ENCODE results near the gene INHA.

Gene INHA

DNA sequence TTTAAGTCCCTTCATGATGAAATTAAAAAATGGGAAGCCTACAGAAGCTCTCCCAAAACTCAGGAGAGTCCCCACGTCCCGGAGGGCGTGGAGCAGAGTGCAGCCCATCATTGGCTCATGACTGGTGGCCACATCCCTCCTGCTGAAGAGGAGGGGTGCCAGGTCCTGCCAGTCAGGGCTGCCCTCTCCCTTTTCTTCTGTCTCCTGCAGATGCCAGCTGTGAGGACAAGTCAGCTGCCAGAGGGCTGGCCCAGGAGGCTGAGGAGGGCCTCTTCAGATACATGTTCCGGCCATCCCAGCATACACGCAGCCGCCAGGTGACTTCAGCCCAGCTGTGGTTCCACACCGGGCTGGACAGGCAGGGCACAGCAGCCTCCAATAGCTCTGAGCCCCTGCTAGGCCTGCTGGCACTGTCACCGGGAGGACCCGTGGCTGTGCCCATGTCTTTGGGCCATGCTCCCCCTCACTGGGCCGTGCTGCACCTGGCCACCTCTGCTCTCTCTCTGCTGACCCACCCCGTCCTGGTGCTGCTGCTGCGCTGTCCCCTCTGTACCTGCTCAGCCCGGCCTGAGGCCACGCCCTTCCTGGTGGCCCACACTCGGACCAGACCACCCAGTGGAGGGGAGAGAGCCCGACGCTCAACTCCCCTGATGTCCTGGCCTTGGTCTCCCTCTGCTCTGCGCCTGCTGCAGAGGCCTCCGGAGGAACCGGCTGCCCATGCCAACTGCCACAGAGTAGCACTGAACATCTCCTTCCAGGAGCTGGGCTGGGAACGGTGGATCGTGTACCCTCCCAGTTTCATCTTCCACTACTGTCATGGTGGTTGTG is 2.6 kb downstream of the INHA start:
- peaks cover 44% of the 10 kb centered on the region for H3K4me1 ChIP-seq (ENCODE audit: control insufficient read depth, insufficient read depth, low read length)
- WGBS, 2 experiments = 91 to 92% methylated on average over 22 of the region's 22 CpGs
- no peaks in the 10 kb centered on the region for H3K36me3 ChIP-seq (ENCODE audit: control insufficient read depth, insufficient read depth, low read length)
- H3K27ac ChIP-seq (ENCODE audit: insufficient read depth, low read depth, low read length, poor library complexity, severe bottlenecking) = no peak overlapping the region
- no peak overlapping the region for H3K4me3 ChIP-seq (ENCODE audit: insufficient read depth, low read depth, low read length)
- peaks cover 12% of the 10 kb centered on the region for H3K27me3 ChIP-seq (ENCODE audit: control insufficient read depth, insufficient read depth, low read length, poor library complexity, severe bottlenecking)
- no peaks in the 10 kb centered on the region for H3K9me3 ChIP-seq (ENCODE audit: control insufficient read depth, low read length)

DNA sequence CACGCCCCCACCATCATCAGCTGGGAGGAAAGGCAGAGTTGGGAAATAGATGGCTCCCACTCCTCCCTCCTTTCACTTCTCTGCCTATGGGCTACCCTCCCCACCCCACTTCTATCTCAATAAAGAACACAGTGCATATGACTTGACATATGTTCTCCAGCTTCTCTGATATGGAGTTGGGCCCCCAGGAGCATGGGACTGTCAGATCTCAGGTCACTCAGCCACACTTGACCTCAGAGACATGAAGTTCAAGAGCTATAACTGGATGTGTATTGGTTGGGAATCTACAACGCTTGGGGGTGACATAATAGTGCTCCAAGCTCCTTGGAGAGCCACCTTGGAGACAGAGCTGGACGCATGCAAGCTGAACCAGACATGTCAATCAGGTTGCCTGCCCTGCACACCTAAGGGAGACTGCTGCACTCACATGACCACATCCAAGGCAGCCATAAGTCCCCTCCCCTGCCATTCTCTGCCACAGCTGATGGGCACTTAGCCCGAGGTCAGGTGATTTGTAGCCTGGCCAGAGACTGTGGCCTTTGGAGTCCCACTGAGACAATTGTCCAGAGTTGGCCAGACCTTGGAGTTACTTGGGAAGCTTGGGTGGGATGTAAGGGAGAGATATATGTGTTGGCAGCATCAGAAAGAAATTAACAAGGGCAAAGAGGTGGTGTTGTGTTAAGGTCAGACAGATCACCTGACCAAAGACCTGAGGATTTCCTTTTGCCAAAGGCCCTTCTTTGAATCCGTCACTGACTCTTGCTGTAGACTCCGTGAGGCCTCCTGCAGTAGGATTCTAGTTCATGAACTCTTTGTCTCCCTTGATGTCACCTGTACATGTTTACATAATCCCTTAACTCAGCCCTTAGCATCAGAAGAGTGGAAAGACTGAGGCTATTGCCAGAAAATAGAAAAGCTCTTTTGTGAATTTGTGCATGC is 3.7 kb downstream of the INHA start:
- peaks cover 44% of the 10 kb centered on the region for H3K4me1 ChIP-seq (ENCODE audit: control insufficient read depth, insufficient read depth, low read length)
- no peak overlapping the region for H3K27ac ChIP-seq (ENCODE audit: insufficient read depth, low read depth, low read length, poor library complexity, severe bottlenecking)
- 92 to 94% methylated on average over 6 of the region's 6 CpGs for WGBS, 2 experiments
- no peaks in the 10 kb centered on the region for H3K36me3 ChIP-seq (ENCODE audit: control insufficient read depth, insufficient read depth, low read length)
- H3K27me3 ChIP-seq (ENCODE audit: control insufficient read depth, insufficient read depth, low read length, poor library complexity, severe bottlenecking) = peaks cover under 1% of the 10 kb centered on the region
- no peak overlapping the region for H3K4me3 ChIP-seq (ENCODE audit: insufficient read depth, low read depth, low read length)
- no peaks in the 10 kb centered on the region for H3K9me3 ChIP-seq (ENCODE audit: control insufficient read depth, low read length)

GRCh38 chr2:219576505-219577388 is 4.6 kb downstream of the INHA start:
- H3K27me3 ChIP-seq (ENCODE audit: control insufficient read depth, insufficient read depth, low read length, poor library complexity, severe bottlenecking) = no peaks in the 10 kb centered on the region
- no peak overlapping the region for H3K27ac ChIP-seq (ENCODE audit: insufficient read depth, low read depth, low read length, poor library complexity, severe bottlenecking)
- 25 to 29% methylated on average over 14 to 15 of the region's 15 CpGs for WGBS, 2 experiments
- peak overlapping the region; percentile 18 for H3K4me3 ChIP-seq (ENCODE audit: insufficient read depth, low read depth, low read length)
- H3K36me3 ChIP-seq (ENCODE audit: control insufficient read depth, insufficient read depth, low read length) = no peaks in the 10 kb centered on the region
- no peaks in the 10 kb centered on the region for H3K9me3 ChIP-seq (ENCODE audit: control insufficient read depth, low read length)
- peaks cover 41% of the 10 kb centered on the region for H3K4me1 ChIP-seq (ENCODE audit: control insufficient read depth, insufficient read depth, low read length)

DNA sequence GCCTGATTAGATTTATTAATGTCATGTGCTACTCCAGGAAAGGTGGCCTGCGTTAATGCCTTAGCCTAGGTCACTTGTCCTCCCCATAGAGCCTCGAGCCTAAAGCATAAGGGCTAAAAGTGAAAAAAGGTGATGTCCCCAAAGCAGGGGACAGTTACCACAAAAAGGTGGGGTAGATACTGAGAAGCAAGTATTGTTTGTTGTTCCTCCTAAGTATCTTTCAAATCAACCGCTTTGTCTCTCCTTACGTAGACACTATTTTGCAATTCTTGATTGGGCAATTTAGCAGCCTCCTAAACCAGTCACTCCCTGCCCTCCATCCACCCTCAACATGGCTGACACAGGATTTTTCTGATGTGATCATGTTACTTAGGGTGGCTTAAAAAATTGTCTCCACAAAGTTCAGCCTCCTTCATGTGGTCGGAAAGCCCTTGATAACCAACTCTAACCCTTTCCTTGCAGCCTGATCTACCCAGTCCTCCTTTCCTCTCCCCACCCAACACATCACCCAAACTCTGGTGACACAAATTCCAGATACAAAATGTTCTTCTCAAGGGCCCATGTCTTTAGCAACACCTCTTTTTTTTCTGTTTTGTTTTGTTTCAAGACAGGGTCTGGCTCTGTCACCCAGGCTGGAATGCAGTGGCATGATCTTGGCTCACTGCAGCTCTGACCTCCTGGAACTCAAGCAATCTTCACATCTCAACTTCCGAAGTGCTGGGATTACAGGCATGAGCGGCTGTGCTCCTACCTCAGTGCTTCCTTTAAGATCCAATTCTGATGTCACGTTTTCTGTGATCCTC is 6.9 kb downstream of the INHA start:
- Histone ChIP-seq H3K27me3 (ENCODE audit: control insufficient read depth, insufficient read depth, low read length, poor library complexity, severe bottlenecking) (no peaks in the 10 kb centered on the region), H3K9me3 (ENCODE audit: control insufficient read depth, low read length) (no peaks in the 10 kb centered on the region), H3K4me1 (ENCODE audit: control insufficient read depth, insufficient read depth, low read length) (peaks cover 38% of the 10 kb centered on the region), H3K36me3 (ENCODE audit: control insufficient read depth, insufficient read depth, low read length) (no peaks in the 10 kb centered on the region), H3K27ac (ENCODE audit: insufficient read depth, low read depth, low read length, poor library complexity, severe bottlenecking) (no peak overlapping the region), H3K4me3 (ENCODE audit: insufficient read depth, low read depth, low read length) (no peak overlapping the region)
- 85 to 92% methylated on average over 8 of the region's 8 CpGs for WGBS, 2 experiments

DNA sequence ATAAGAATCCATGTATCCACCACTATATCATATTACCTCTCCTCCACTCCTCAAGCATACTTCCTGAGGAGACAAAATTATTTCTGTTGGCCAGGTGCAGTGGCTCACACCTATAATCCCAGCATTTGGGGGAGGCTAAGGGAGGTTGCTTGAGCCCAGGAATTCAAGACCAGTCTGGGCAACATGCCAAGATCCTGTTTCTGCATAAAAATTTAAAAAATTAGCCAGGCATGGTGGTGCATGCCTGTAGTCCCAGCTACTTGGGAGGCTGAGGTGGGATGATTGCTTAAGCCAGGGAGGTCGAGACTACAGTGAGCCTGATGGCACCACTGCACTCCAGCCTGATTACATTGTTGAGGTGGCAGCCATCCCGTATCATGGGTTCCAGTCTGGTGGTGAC is 9.2 kb downstream of the INHA start:
- H3K27me3 ChIP-seq (ENCODE audit: control insufficient read depth, insufficient read depth, low read length, poor library complexity, severe bottlenecking) = no peaks in the 10 kb centered on the region
- no peaks in the 10 kb centered on the region for H3K9me3 ChIP-seq (ENCODE audit: control insufficient read depth, low read length)
- H3K27ac ChIP-seq (ENCODE audit: insufficient read depth, low read depth, low read length, poor library complexity, severe bottlenecking) = no peak overlapping the region
- peaks cover 31% of the 10 kb centered on the region for H3K4me1 ChIP-seq (ENCODE audit: control insufficient read depth, insufficient read depth, low read length)
- H3K36me3 ChIP-seq (ENCODE audit: control insufficient read depth, insufficient read depth, low read length) = no peaks in the 10 kb centered on the region
- H3K4me3 ChIP-seq (ENCODE audit: insufficient read depth, low read depth, low read length) = no peak overlapping the region
- WGBS, 2 experiments = 84 to 96% methylated on average over 2 of the region's 2 CpGs

DNA sequence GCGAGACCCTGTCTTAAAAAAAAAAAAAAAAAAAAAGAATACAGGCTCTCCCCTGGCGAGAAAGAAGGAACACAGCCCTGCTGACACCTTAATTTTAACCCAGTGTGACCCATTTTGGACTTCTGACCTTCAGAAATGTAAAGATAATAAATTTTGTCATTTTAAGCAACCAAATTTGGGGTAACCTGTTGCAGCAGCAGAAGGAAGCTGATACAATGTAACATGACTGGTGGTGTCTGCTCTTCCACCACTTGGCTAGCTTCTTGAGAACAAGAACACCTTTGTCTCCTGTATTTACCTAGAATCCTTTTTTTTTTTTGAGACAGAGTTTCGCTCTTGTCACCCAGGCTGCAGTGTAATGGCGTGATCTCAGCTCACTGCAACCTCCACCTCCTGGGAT is 19.0 kb downstream of the INHA start:
- Histone ChIP-seq H3K4me1 (ENCODE audit: control insufficient read depth, insufficient read depth, low read length) (no peaks in the 10 kb centered on the region), H3K4me3 (ENCODE audit: insufficient read depth, low read depth, low read length) (no peak overlapping the region), H3K27ac (ENCODE audit: insufficient read depth, low read depth, low read length, poor library complexity, severe bottlenecking) (no peak overlapping the region), H3K36me3 (ENCODE audit: control insufficient read depth, insufficient read depth, low read length) (no peaks in the 10 kb centered on the region), H3K27me3 (ENCODE audit: control insufficient read depth, insufficient read depth, low read length, poor library complexity, severe bottlenecking) (no peaks in the 10 kb centered on the region), H3K9me3 (ENCODE audit: control insufficient read depth, low read length) (no peaks in the 10 kb centered on the region)
- 56 to 71% methylated on average over 3 to 4 of the region's 4 CpGs for WGBS, 2 experiments

- no peaks in the 10 kb centered on the region for H3K9me3 ChIP-seq (ENCODE audit: control insufficient read depth, low read length)
- H3K27ac ChIP-seq (ENCODE audit: insufficient read depth, low read depth, low read length, poor library complexity, severe bottlenecking) = no peak overlapping the region
- no peaks in the 10 kb centered on the region for H3K4me1 ChIP-seq (ENCODE audit: control insufficient read depth, insufficient read depth, low read length)
- H3K4me3 ChIP-seq (ENCODE audit: insufficient read depth, low read depth, low read length) = no peak overlapping the region
- H3K27me3 ChIP-seq (ENCODE audit: control insufficient read depth, insufficient read depth, low read length, poor library complexity, severe bottlenecking) = no peaks in the 10 kb centered on the region
- WGBS, 2 experiments = 90 to 92% methylated on average over 6 of the region's 6 CpGs
- no peaks in the 10 kb centered on the region for H3K36me3 ChIP-seq (ENCODE audit: control insufficient read depth, insufficient read depth, low read length)
These were observed 20.6 kb downstream of the INHA start for GRCh38 chr2:219592736-219593135.

- H3K4me3 ChIP-seq (ENCODE audit: insufficient read depth, low read depth, low read length) = no peak overlapping the region
- 92 to 96% methylated on average over 2 of the region's 2 CpGs for WGBS, 2 experiments
- no peaks in the 10 kb centered on the region for H3K27me3 ChIP-seq (ENCODE audit: control insufficient read depth, insufficient read depth, low read length, poor library complexity, severe bottlenecking)
- H3K4me1 ChIP-seq (ENCODE audit: control insufficient read depth, insufficient read depth, low read length) = no peaks in the 10 kb centered on the region
- H3K36me3 ChIP-seq (ENCODE audit: control insufficient read depth, insufficient read depth, low read length) = no peaks in the 10 kb centered on the region
- H3K9me3 ChIP-seq (ENCODE audit: control insufficient read depth, low read length) = no peaks in the 10 kb centered on the region
- no peak overlapping the region for H3K27ac ChIP-seq (ENCODE audit: insufficient read depth, low read depth, low read length, poor library complexity, severe bottlenecking)
These were observed 21.0 kb downstream of the INHA start for GRCh38 chr2:219593154-219593553.

GRCh38 chr2:219595256-219595655 is 23.1 kb downstream of the INHA start:
- Histone ChIP-seq H3K36me3 (ENCODE audit: control insufficient read depth, insufficient read depth, low read length) (no peaks in the 10 kb centered on the region), H3K9me3 (ENCODE audit: control insufficient read depth, low read length) (no peaks in the 10 kb centered on the region), H3K27ac (ENCODE audit: insufficient read depth, low read depth, low read length, poor library complexity, severe bottlenecking) (no peak overlapping the region), H3K4me3 (ENCODE audit: insufficient read depth, low read depth, low read length) (no peak overlapping the region), H3K27me3 (ENCODE audit: control insufficient read depth, insufficient read depth, low read length, poor library complexity, severe bottlenecking) (no peaks in the 10 kb centered on the region), H3K4me1 (ENCODE audit: control insufficient read depth, insufficient read depth, low read length) (no peaks in the 10 kb centered on the region)
- 64 to 71% methylated on average over 2 to 3 of the region's 3 CpGs for WGBS, 2 experiments
